ENCODE data around the gene KIF3B. TPM values are rescaled to one million over a fixed set of nuclear protein-coding genes. Genes with fewer than 3 reads are reported as not detected.

KIF3B gene
- total and polyA plus RNA-seq, 2 of the 13 experiments (the other 11 are each of a cell fraction or from before 2014, with no cell fraction given) = 23.6 to 28.8 TPM

GRCh38 chr20:32358883-32359632 is 81.6 kb downstream of the KIF3B start (continued):
- TF ChIP-seq BCLAF1 (IDR thresholded peaks at IDR 0.05) = no peak
- TF ChIP-seq ZNF276 (CRISPR knock-in tag; IDR thresholded peaks at IDR 0.05; ENCODE audit: low read depth) = no peak; the same call in 1 of the 2 replicates
- TF ChIP-seq ZNF766 (CRISPR knock-in tag; IDR thresholded peaks at IDR 0.05; ENCODE audit: borderline replicate concordance) = peak; percentile 64
- no peak for TF ChIP-seq ADNP (CRISPR knock-in tag; IDR thresholded peaks at IDR 0.05)
- no peak for TF ChIP-seq KDM1A (CRISPR knock-in tag; IDR thresholded peaks at IDR 0.05)
- TF ChIP-seq SNAPC2 (CRISPR knock-in tag; IDR thresholded peaks at IDR 0.05) = no peak
- no peak; the same call in 1 of the 2 replicates for TF ChIP-seq AHR (CRISPR knock-in tag; IDR thresholded peaks at IDR 0.05)
- TF ChIP-seq ATF2 (CRISPR knock-in tag; IDR thresholded peaks at IDR 0.05) = no peak
- peak; percentile 85 for TF ChIP-seq ELF3 (CRISPR knock-in tag; IDR thresholded peaks at IDR 0.05)
- no peak for TF ChIP-seq ZFP36L2 (CRISPR knock-in tag; IDR thresholded peaks at IDR 0.05)
- no peak for TF ChIP-seq MTA3 (CRISPR knock-in tag; IDR thresholded peaks at IDR 0.05)
- peak; percentile 64; the same call in 1 of the 2 replicates for TF ChIP-seq GFI1 (CRISPR knock-in tag; IDR thresholded peaks at IDR 0.05; ENCODE audit: borderline replicate concordance)
- TF ChIP-seq ZNF557 (CRISPR knock-in tag; IDR thresholded peaks at IDR 0.05) = 0 out of 2 replicates have a peak, but pooled peaks have one; percentile 62
- 0 out of 2 replicates have a peak, but pooled peaks have one; percentile 46 for TF ChIP-seq ZNF362 (CRISPR knock-in tag; IDR thresholded peaks at IDR 0.05; ENCODE audit: borderline replicate concordance)
- no peak for TF ChIP-seq MAFF (IDR thresholded peaks at IDR 0.05; ENCODE audit: low read depth, low read length)
- no peak for TF ChIP-seq TEAD3 (CRISPR knock-in tag; optimal IDR thresholded peaks at IDR 0.05; ENCODE audit: borderline replicate concordance)
- peak; percentile 49 for TF ChIP-seq BCL6 (CRISPR knock-in tag; IDR thresholded peaks at IDR 0.05)
- no peak for TF ChIP-seq MBNL3 (CRISPR knock-in tag; conservative IDR thresholded peaks at IDR 0.05)
- TF ChIP-seq HINFP (CRISPR knock-in tag; IDR thresholded peaks at IDR 0.05; ENCODE audit: low read depth) = no peak
- peak; percentile 55; the same call in 1 of the 2 replicates for TF ChIP-seq GATAD1 (CRISPR knock-in tag; IDR thresholded peaks at IDR 0.05)
- peak; percentile 36 for TF ChIP-seq RAD21 (CRISPR knock-in tag; IDR thresholded peaks at IDR 0.05)
